SK-N-SH treated with all-trans-retinoic acid at 6 μM for 48 hours (cell line): Measurements from ENCODE around the gene LRP5.

Experiments
- CSDC2 ChIP-seq: fragments of 250-450 bp; sonication (Bioruptor Pico); IDR thresholded peaks from 2 replicates; pipeline ENCODE4 v1.5.0; 2020; ENCODE audit warnings: mild to moderate bottlenecking, moderate library complexity
- TSHZ2 ChIP-seq: fragments of 250-450 bp; sonication (Bioruptor Pico); IDR thresholded peaks from 2 replicates; pipeline ENCODE4 v1.5.0; 2020; ENCODE audit warnings: mild to moderate bottlenecking, moderate library complexity
- ZNF565 ChIP-seq: fragments of 450-650 bp; formaldehyde crosslinking; conservative IDR thresholded peaks from 2 replicates; pipeline ENCODE4 v1.5.0; 2020; ENCODE audit warnings: low read depth, mild to moderate bottlenecking, moderate library complexity
- ZNF70 ChIP-seq: fragments of 450-650 bp; formaldehyde crosslinking; IDR thresholded peaks from 2 replicates; pipeline ENCODE4 v1.5.0; 2020; ENCODE audit warnings: mild to moderate bottlenecking, moderate library complexity
- TF ChIP-seq, protein P1 (sequence below): fragments of 250-450 bp; sonication (Bioruptor Pico); IDR thresholded peaks from 2 replicates; pipeline ENCODE4 v1.8.0; 2020; ENCODE audit warnings: mild to moderate bottlenecking, moderate library complexity, borderline replicate concordance

DNA sequence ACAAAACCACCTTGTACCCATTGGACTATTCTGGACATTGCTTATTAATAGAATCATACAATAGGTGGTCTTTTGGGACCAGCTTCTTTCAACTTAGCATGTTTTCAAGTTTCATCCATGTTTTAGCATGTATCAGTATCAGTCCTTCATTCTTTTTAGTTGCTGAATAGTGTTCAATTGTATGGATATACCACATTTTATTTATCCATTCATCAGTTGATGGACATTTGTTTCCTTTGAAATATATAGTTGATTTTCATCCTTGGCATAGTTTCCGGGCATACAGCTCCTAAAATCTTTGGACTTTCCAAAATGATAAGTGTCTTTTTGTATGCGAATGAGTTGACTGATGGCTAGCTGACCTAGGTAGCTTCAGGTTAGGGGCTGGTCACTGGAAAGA lies 160.4 kb downstream of the LRP5 start:
- TF ChIP-seq ZNF70 (CRISPR knock-in tag) = no peak
- TF ChIP-seq, protein P1, sequence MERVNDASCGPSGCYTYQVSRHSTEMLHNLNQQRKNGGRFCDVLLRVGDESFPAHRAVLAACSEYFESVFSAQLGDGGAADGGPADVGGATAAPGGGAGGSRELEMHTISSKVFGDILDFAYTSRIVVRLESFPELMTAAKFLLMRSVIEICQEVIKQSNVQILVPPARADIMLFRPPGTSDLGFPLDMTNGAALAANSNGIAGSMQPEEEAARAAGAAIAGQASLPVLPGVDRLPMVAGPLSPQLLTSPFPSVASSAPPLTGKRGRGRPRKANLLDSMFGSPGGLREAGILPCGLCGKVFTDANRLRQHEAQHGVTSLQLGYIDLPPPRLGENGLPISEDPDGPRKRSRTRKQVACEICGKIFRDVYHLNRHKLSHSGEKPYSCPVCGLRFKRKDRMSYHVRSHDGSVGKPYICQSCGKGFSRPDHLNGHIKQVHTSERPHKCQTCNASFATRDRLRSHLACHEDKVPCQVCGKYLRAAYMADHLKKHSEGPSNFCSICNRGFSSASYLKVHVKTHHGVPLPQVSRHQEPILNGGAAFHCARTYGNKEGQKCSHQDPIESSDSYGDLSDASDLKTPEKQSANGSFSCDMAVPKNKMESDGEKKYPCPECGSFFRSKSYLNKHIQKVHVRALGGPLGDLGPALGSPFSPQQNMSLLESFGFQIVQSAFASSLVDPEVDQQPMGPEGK (CRISPR knock-in tag) = no peak
- no peak for TF ChIP-seq CSDC2 (CRISPR knock-in tag)
- TF ChIP-seq ZNF565 = no peak
- no peak for TF ChIP-seq TSHZ2
